Sigmoid colon (tissue), 7 donors: Measurements from ENCODE around the gene KCNJ10. TPM values are rescaled to one million over a fixed set of nuclear protein-coding genes. Genes with fewer than 3 reads are reported as not detected.

Source experiments
- DNase-seq: peaks from one replicate; pipeline ENCODE4 v3.0.0-alpha.2; 2019
- H3K27ac ChIP-seq, 4 donors: fragments of 200-600 bp; sonication (generic); one replicate each; pipeline ENCODE4 v1.5.1; 2016 to 2019; ENCODE audit warnings: mild to moderate bottlenecking in 1 of 4
- H3K27me3 ChIP-seq, 3 donors: fragments of 200-600 bp; sonication (generic); one replicate each; pipeline ENCODE4 v1.5.1; 2019; ENCODE audit warnings: mild to moderate bottlenecking in 1 of 3
- H3K36me3 ChIP-seq, 4 donors: fragments of 200-600 bp; sonication (generic); one replicate each; pipeline ENCODE4 v1.5.1; 2016 to 2019
- H3K4me1 ChIP-seq, 4 donors: fragments of 200-600 bp; sonication (generic); one replicate each; pipeline ENCODE4 v1.5.1; 2017 to 2019
- H3K4me3 ChIP-seq, 4 donors: fragments of 200-600 bp; sonication (generic); one replicate each; pipeline ENCODE4 v1.5.1; 2017 to 2019; ENCODE audit warnings: mild to moderate bottlenecking in 2 of 4, moderate library complexity in 1 of 4
- H3K9me3 ChIP-seq, 4 donors: fragments of 200-600 bp in 3 of 4; sonication (generic) in 3 of 4; one replicate each; pipeline versions ENCODE4 v1.5.1 to v1.6.1; 2013 to 2019
- EP300 ChIP-seq, 4 donors: sonication (generic); formaldehyde crosslinking; IDR thresholded peaks; one replicate each; pipeline ENCODE4 v1.6.1; 2017; ENCODE audit warnings: antibody characterized with exemption in 4 of 4
- POLR2A ChIP-seq, 2 donors: fragments of 450-650 bp; IDR thresholded peaks; one replicate each; pipeline ENCODE4 v1.6.1; 2016; ENCODE audit warnings: antibody characterized with exemption in 2 of 2, mild to moderate bottlenecking in 2 of 2, moderate library complexity in 2 of 2
- POLR2AphosphoS5 ChIP-seq, 4 donors: sonication (generic); formaldehyde crosslinking; IDR thresholded peaks; one replicate each; pipeline ENCODE4 v1.6.1; 2017; ENCODE audit warnings: antibody characterized with exemption in 4 of 4
- WGBS, 2 donors: extraction: QIAGEN DNeasy Blood & Tissue Kit; methylation state at CpG; one replicate each; pipeline ENCODE4 v1.1.7; 2013; 5-methylcytosine and 5-hydroxymethylcytosine counted together
- intact Hi-C: fragments of 100-400 bp; cut with DNase I; formaldehyde crosslinking; loops from one replicate; pipeline ENCODE4 v1.15.1; 2023
- polyA plus RNA-seq, 3 donors: library from polyadenylated mRNA; stranded (reverse); fragments of 200-250 nt; gene quantifications; one replicate each; pipeline ENCODE4 v1.2.3, GENCODE V29; 2013
- total RNA-seq, 4 donors: library from RNA; depleted of rRNA; stranded (reverse); fragments of >200 nt; gene quantifications; one replicate each; pipeline ENCODE4 v1.1.0, GENCODE V29; 2016
- TF ChIP-seq, protein P1 (sequence below), 4 experiments: fragments of 450-650 bp in 3 of 4; fragments of 200-600 bp in 1 of 4; IDR thresholded peaks; one replicate each; pipeline ENCODE4 v1.5.1; 2016 to 2019; ENCODE audit warnings: antibody characterized with exemption in 4 of 4, mild to moderate bottlenecking in 3 of 4, moderate library complexity in 2 of 4
- donor health status: healthy with polysubstance abuse.
- donor health status: Bipolar disorder and iron deficiency.
- donor health status: healthy.

The KCNJ10 gene
- total and polyA plus RNA-seq, 7 donors = 0.23 to 1.3 (median 0.31) TPM; not detected in 3

DNA sequence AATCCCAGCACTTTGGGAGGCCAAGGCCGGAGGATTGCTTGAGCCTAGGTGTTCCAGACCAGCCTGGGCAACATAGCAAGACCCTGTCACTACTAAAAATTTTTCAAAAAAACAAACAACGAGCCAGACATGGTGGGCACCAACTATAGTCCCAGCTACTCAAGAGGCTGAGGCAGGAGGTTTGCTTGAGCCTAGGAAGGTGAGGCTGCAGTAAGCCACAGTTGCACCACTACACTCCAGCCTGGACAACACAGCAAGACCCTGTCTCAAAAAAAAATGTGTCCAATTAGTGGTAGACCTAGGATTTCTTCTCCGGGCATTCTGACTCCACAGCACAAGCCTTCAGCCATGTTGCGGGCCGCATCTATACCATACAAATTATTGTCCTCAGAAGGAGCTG, 35.2 kb upstream of the KCNJ10 start:
- peak overlapping the region in 2 of 4 donors; percentile 91 to 94 for H3K27ac ChIP-seq
- H3K4me3 ChIP-seq = no peak overlapping the region
- no peaks in the 10 kb centered on the region for H3K9me3 ChIP-seq
- 94 to 95% methylated on average over 5 of the region's 5 CpGs for WGBS, 2 donors
- no peak for DNase-seq
- peaks cover 0 to 50% (median 39%) of the 10 kb centered on the region in 4 donors for H3K4me1 ChIP-seq
- H3K27me3 ChIP-seq = no peaks in the 10 kb centered on the region
- intact Hi-C loops = loop anchor here (10.0 kb wide), 1 partner anchor 270 kb away; no protein-coding TSS in a partner anchor
- TF ChIP-seq POLR2A (IDR thresholded peaks at IDR 0.05) = no peak
- no peaks in the 10 kb centered on the region for H3K36me3 ChIP-seq

DNA sequence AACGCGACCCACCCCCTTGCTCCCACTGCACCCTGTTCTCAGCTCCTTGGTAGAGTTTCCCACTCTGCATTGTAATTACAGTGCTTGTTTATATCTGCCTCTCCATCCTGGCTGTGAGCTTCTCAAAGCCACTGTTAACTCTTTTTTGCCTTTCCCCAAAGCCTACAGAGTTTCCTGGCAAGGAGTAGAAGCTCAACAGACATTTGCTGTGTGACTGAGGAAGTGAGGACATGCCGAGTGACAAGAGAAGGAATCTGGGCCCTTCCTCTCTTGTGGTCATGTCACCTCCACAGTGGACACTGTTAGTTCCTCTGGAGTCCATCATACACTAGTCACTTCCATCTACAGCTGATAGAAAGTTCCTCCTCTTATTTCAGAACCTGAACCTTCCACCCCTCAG, 34.5 kb upstream of the KCNJ10 start:
- Histone ChIP-seq H3K27me3 (no peaks in the 10 kb centered on the region), H3K27ac (peak overlapping the region; percentile 63 to 98 (median 92)), H3K4me3 (no peak overlapping the region), H3K4me1 (peaks cover 0 to 49% (median 38%) of the 10 kb centered on the region in 4 donors), H3K9me3 (no peaks in the 10 kb centered on the region), H3K36me3 (no peaks in the 10 kb centered on the region)
- 63 to 80% methylated on average over 3 of the region's 3 CpGs for WGBS, 2 donors
- no peak for TF ChIP-seq EP300 (IDR thresholded peaks at IDR 0.05)
- no peak for TF ChIP-seq POLR2AphosphoS5 (IDR thresholded peaks at IDR 0.05)
- TF ChIP-seq POLR2A (IDR thresholded peaks at IDR 0.05) = no peak
- TF ChIP-seq, protein P1, sequence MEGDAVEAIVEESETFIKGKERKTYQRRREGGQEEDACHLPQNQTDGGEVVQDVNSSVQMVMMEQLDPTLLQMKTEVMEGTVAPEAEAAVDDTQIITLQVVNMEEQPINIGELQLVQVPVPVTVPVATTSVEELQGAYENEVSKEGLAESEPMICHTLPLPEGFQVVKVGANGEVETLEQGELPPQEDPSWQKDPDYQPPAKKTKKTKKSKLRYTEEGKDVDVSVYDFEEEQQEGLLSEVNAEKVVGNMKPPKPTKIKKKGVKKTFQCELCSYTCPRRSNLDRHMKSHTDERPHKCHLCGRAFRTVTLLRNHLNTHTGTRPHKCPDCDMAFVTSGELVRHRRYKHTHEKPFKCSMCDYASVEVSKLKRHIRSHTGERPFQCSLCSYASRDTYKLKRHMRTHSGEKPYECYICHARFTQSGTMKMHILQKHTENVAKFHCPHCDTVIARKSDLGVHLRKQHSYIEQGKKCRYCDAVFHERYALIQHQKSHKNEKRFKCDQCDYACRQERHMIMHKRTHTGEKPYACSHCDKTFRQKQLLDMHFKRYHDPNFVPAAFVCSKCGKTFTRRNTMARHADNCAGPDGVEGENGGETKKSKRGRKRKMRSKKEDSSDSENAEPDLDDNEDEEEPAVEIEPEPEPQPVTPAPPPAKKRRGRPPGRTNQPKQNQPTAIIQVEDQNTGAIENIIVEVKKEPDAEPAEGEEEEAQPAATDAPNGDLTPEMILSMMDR (IDR thresholded peaks at IDR 0.05) = no peak
- DNase-seq = no peak
- intact Hi-C loops = loop anchor here (5.0 to 10.0 kb wide), 2 partner anchors 270 to 293 kb away; no protein-coding TSS in a partner anchor

DNA sequence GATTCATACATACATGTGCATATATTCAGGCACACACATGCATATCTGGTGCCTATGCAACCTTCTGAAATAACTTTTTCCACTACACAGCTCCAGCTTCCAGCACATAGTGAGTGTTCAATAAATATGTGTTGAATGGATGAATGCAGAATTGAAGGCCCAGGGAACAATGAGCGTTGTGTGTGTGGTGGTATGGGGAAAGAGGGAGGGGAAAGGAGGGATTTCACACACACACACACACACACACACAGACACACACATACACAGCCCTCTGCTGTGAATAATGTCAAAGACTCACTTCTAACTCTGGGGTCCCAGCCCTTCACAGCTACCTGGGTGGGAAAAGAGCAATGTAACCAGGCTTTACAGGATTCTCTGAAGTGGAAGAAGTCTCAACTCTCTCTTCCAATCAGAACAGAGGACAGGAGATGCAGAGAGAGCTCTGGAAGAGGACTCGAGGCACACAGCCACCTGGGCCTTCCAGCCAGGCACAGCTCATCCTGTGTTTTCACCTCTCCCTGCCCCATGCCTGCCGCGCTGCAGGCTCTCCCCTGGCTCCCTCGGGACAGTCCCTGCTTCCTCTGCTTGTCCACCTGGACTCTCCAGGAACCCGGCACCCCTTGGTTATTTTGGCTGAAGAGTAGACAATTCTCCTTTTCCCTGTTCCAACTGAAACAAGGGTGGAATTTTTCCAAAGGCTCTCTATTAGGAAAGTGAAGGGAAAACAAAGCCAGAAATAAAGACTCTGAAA, 33.9 kb upstream of the KCNJ10 start:
- Histone ChIP-seq H3K4me3 (no peak overlapping the region), H3K36me3 (no peaks in the 10 kb centered on the region), H3K27me3 (no peaks in the 10 kb centered on the region), H3K9me3 (no peaks in the 10 kb centered on the region), H3K4me1 (peaks cover 0 to 48% (median 42%) of the 10 kb centered on the region in 4 donors), H3K27ac (peak overlapping the region; percentile 63 to 98 (median 92))
- DNase-seq = no peak
- intact Hi-C loops = loop anchor here (5.0 to 10.0 kb wide), 2 partner anchors 271 to 293 kb away; no protein-coding TSS in a partner anchor
- WGBS, 2 donors = 76 to 79% methylated on average over 6 of the region's 6 CpGs
- TF ChIP-seq POLR2A (IDR thresholded peaks at IDR 0.05) (no peak), EP300 (IDR thresholded peaks at IDR 0.05) (no peak), POLR2AphosphoS5 (IDR thresholded peaks at IDR 0.05) (no peak)
- TF ChIP-seq, protein P1 (IDR thresholded peaks at IDR 0.05) = no peak

DNA sequence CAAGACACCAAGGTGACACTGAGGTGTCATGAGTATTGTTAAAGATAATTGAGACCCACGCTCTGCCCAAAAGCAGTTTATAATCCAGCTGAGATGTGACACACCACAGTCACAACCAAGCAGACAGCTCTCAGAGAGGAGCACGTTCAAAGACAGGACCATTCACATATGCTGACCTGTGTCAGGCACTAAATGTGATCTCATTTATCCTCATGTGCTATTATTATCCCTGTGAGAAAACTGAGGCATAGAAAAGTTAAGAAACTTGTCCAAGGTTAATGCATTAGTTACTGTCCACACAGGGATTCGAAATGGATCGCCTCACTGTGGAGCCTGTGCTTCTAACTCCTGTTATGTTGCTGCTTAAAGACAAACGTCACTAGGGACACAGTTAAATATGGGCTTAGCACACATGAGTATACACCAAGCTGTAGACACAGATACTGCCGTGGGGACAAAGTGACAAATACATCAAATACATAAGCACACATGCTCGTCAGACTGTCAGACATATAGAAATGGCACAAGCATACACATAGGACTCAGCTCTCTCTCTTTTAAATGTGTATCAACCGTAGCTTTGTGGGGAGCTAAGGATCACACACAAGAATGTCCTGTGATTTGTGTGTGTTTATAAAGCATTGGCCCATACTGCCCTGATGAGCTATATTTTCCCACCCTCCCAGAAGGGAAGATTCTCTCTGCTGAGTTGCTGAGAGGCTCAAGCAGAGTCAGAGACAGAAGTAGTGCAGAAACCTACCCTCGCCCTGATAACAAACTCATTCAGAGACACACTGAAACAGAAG, 32.0 kb upstream of the KCNJ10 start:
- intact Hi-C loops = loop anchor here (1.0 to 10.0 kb wide), 6 partner anchors 91 to 295 kb away; no protein-coding TSS in a partner anchor
- H3K9me3 ChIP-seq = no peaks in the 10 kb centered on the region
- H3K36me3 ChIP-seq = no peaks in the 10 kb centered on the region
- no peak overlapping the region for H3K4me3 ChIP-seq
- H3K27ac ChIP-seq = peak overlapping the region; percentile 91 to 98 (median 95)
- TF ChIP-seq POLR2A (IDR thresholded peaks at IDR 0.05) (no peak), POLR2AphosphoS5 (IDR thresholded peaks at IDR 0.05) (peak in 3 of 4 donors; percentile 53 to 68 (median 57)), EP300 (IDR thresholded peaks at IDR 0.05) (peak in 1 of 4 donors; percentile 47)
- TF ChIP-seq, protein P1 (IDR thresholded peaks at IDR 0.05) = no peak
- H3K27me3 ChIP-seq = no peaks in the 10 kb centered on the region
- no peak for DNase-seq
- 78% methylated on average over 9 of the region's 9 CpGs for WGBS, 2 donors
- H3K4me1 ChIP-seq = peaks cover 0 to 60% (median 54%) of the 10 kb centered on the region in 4 donors
